HepG2 (cell line): Measurements from ENCODE around the gene SLC17A9. TPM values are rescaled to one million over a fixed set of nuclear protein-coding genes. Genes with fewer than 3 reads are reported as not detected.

Experiments
- ATAC-seq: fragments of 200-7000 bp; cut with Tn5 transposase; 3 replicates; pipeline ENCODE4 v1.9.1; 2020; ENCODE audit warnings: mild to moderate bottlenecking, moderate library complexity
- BruUV-seq: library from RNA; stranded (reverse); fragments of 400-500 nt; replicated peaks from 2 replicates; lab custom pipeline; 2021; lab: Mats Ljungman, UMichigan
- CTCF ChIA-PET: fragments of 300-600 bp; formaldehyde crosslinking; extraction: SDS; loops from one replicate; lab custom pipeline; 2021; ENCODE audit warnings: low total read pairs, inconsistent platforms, low intra/inter-chr PET ratio; lab: Yijun Ruan, JAX
- POLR2A ChIA-PET: fragments of 350-600 bp; sonication (Branson Sonifier 250); formaldehyde crosslinking; loops from one replicate; lab custom pipeline; 2020; ENCODE audit warnings: antibody characterized with exemption, inconsistent platforms; lab: Yijun Ruan, JAX
- DNase-seq: peaks from one replicate; pipeline ENCODE4 v3.0.0-alpha.2; 2015; ENCODE audit warnings: low spot score
- FAIRE-seq: peaks from 3 replicates; lab custom pipeline; 2011; peaks lifted over from hg19 to GRCh38; lab: Jason Lieb, UNC
- H2AFZ ChIP-seq: one replicate; pipeline ENCODE4 v1.6.1; 2011; ENCODE audit warnings: low read length, inconsistent platforms
- H3K27ac ChIP-seq: fragments of 300-600 bp; 3 replicates; pipeline ENCODE4 v1.8.0; 2011; ENCODE audit warnings: mixed run types, mild to moderate bottlenecking, mixed read lengths, low read length, inconsistent platforms; ENCODE audit not compliant: insufficient read depth; ENCODE audit errors: extremely low read length
- H3K27me3 ChIP-seq, 2 experiments: fragments of 200-600 bp in 1 of 2; 2 replicates in 1 of 2; 3 replicates in 1 of 2; pipeline versions ENCODE4 v1.6.0 to v1.8.0; 2011; ENCODE audit warnings: low read length in 2 of 2, mild to moderate bottlenecking in 2 of 2, moderate library complexity in 2 of 2, inconsistent platforms in 1 of 2; ENCODE audit not compliant: insufficient read depth in 2 of 2, control insufficient read depth in 1 of 2
- H3K36me3 ChIP-seq, 2 experiments: fragments of 200-600 bp in 1 of 2; replicated peaks in 1 of 2; 2 replicates in 1 of 2; 3 replicates in 1 of 2; pipeline versions ENCODE4 v1.5.1 to v1.8.0; 2011; ENCODE audit warnings: low read length in 2 of 2, inconsistent platforms in 1 of 2; ENCODE audit not compliant: insufficient read depth in 2 of 2, control insufficient read depth in 1 of 2
- H3K4me1 ChIP-seq: 2 replicates; pipeline ENCODE4 v1.5.1; 2012; ENCODE audit warnings: low read length, inconsistent platforms; ENCODE audit not compliant: insufficient read depth
- H3K4me2 ChIP-seq: 2 replicates; pipeline ENCODE4 v1.6.0; 2011; ENCODE audit warnings: low read depth, low read length, inconsistent platforms
- H3K4me3 ChIP-seq, 3 experiments: fragments of 200-600 bp in 1 of 3; sonication (generic), shearing (Covaris generic) in 1 of 3; replicated peaks in 1 of 3; 2 replicates each; pipeline ENCODE4 v1.5.1; 2011 to 2016; ENCODE audit warnings: low read length in 3 of 3, inconsistent platforms in 2 of 3, low read depth in 2 of 3, mild to moderate bottlenecking in 2 of 3, control low read depth in 1 of 3, mixed read lengths in 1 of 3; ENCODE audit not compliant: insufficient read depth in 1 of 3
- H3K79me2 ChIP-seq: one replicate; pipeline ENCODE4 v1.6.1; 2011; ENCODE audit warnings: low read length, inconsistent platforms; ENCODE audit not compliant: insufficient read depth
- H3K9ac ChIP-seq: 2 replicates; pipeline ENCODE4 v1.6.0; 2011; ENCODE audit warnings: mild to moderate bottlenecking, low read depth, low read length, inconsistent platforms; ENCODE audit not compliant: insufficient read depth
- H3K9me3 ChIP-seq: 2 replicates; pipeline ENCODE4 v1.5.1; 2012; ENCODE audit warnings: mild to moderate bottlenecking, low read length
- H4K20me1 ChIP-seq: 2 replicates; pipeline ENCODE4 v1.6.0; 2011; ENCODE audit warnings: inconsistent platforms, mild to moderate bottlenecking, low read length, moderate library complexity; ENCODE audit not compliant: insufficient read depth
- BATF2 ChIP-seq: sonication (generic); formaldehyde crosslinking; IDR thresholded peaks from 2 replicates; pipeline ENCODE4 v1.8.0; 2022; ENCODE audit warnings: mild to moderate bottlenecking, missing genetic modification reagents, moderate library complexity
- HOXD1 ChIP-seq: sonication (generic); formaldehyde crosslinking; IDR thresholded peaks from 2 replicates; pipeline ENCODE4 v1.5.0; 2020; ENCODE audit warnings: missing genetic modification reagents
- ZFX ChIP-seq: sonication (generic); formaldehyde crosslinking; IDR thresholded peaks from 2 replicates; pipeline ENCODE4 v1.4.0; 2020; ENCODE audit warnings: mild to moderate bottlenecking, low read depth, missing genetic modification reagents, moderate library complexity
- ZNF136 ChIP-seq: sonication (generic); formaldehyde crosslinking; IDR thresholded peaks from 2 replicates; pipeline ENCODE4 v1.8.1; 2022; ENCODE audit warnings: low read depth, mild to moderate bottlenecking, moderate library complexity, missing genetic modification reagents
- ZNF468 ChIP-seq: sonication (generic); formaldehyde crosslinking; IDR thresholded peaks from 2 replicates; pipeline ENCODE4 v1.8.0; 2022; ENCODE audit warnings: mild to moderate bottlenecking, moderate library complexity, missing genetic modification reagents
- ZNF615 ChIP-seq: sonication (generic); formaldehyde crosslinking; IDR thresholded peaks from 2 replicates; pipeline ENCODE4 v1.5.0; 2020; ENCODE audit warnings: mild to moderate bottlenecking, missing genetic modification reagents, borderline replicate concordance
- WGBS: methylation state at CpG from one replicate; pipeline ENCODE4 v1.1.6; 2017; ENCODE audit warnings: low lambda C conversion rate; 5-methylcytosine and 5-hydroxymethylcytosine counted together
- in situ Hi-C: cut with HindIII; loops from 2 replicates; pipeline ENCODE4 v1.10.0; 2017; ENCODE audit warnings: low pct_unique_long_range_greater_than_20kb; ENCODE audit not compliant: extremely low pct_ligation_motif_present
- intact Hi-C: fragments of 100-400 bp; cut with micrococcal nuclease; formaldehyde crosslinking; loops from one replicate; pipeline ENCODE4 v1.10.0; 2022; ENCODE audit not compliant: unreplicated experiment
- polyA plus RNA-seq, 8 experiments: library from polyadenylated mRNA; depleted of rRNA in 3 of 8; stranded (reverse) in 7 of 8; unstranded in 1 of 8; fragments of >200 nt; fragmentation: Illumina TruSeq in 4 of 8; extraction: Trizol in 4 of 8; gene quantifications; 2 replicates each; pipeline versions ENCODE4 v1.2.1 to v1.2.3, GENCODE V29; 2011 to 2016; ENCODE audit warnings: low read depth in 4 of 8, missing spikeins in 1 of 8, mixed read lengths in 1 of 8; ENCODE audit not compliant: insufficient read depth in 1 of 8
- total RNA-seq, 5 experiments: library from RNA; depleted of rRNA; stranded (reverse); fragments of >200 nt; fragmentation: Illumina TruSeq; extraction: Trizol; gene quantifications; 2 replicates each; pipeline ENCODE4 v1.2.3, GENCODE V29; 2016; ENCODE audit warnings: low read depth in 1 of 5
- TF ChIP-seq, protein P1 (sequence below): sonication (generic); formaldehyde crosslinking; IDR thresholded peaks from 2 replicates; pipeline ENCODE4 v1.4.0; 2020; ENCODE audit warnings: mild to moderate bottlenecking, missing genetic modification reagents

SLC17A9 gene
- total and polyA plus RNA-seq, 2 of the 13 experiments (the other 11 are each of a cell fraction or from before 2014, with no cell fraction given) = 110 to 191 TPM

- CTCF ChIA-PET = no interaction called here
- H3K79me2 ChIP-seq = no peaks in the 10 kb centered on the region
- intact Hi-C loops (no loop called here), in situ Hi-C loops (no loop called here)
- no peak overlapping the region for H3K4me2 ChIP-seq
- DNase-seq (no peak), FAIRE-seq (no peak), ATAC-seq (no peak)
- peaks cover 7 to 15% of the 10 kb centered on the region in 2 experiments; a peak in 3 of 5 replicates for H3K27me3 ChIP-seq
- peaks cover 54% of the 10 kb centered on the region; the same call in 1 of the 2 replicates for H4K20me1 ChIP-seq
- peaks cover 34% of the 10 kb centered on the region for H3K4me1 ChIP-seq
- no peak overlapping the region for H3K4me3 ChIP-seq
- no TSS peak for BruUV-seq
- H3K9me3 ChIP-seq = no peaks in the 10 kb centered on the region
- H3K36me3 ChIP-seq = peaks cover 45 to 46% of the 10 kb centered on the region in 2 experiments
- POLR2A ChIA-PET = interaction anchor here (0.8 kb wide), 1 partner anchor 12 kb away, joined by 3 read pairs; no protein-coding TSS in a partner anchor
- 96% methylated on average over 4 of the region's 6 CpGs for WGBS
- TF ChIP-seq ZNF615 (CRISPR knock-in tag) = 0 out of 2 replicates have a peak, but pooled peaks have one; percentile 60
- 0 out of 2 replicates have a peak, but pooled peaks have one; percentile 27 for TF ChIP-seq ZFX
- no peak for TF ChIP-seq ZNF468 (CRISPR knock-in tag)
- TF ChIP-seq, protein P1, sequence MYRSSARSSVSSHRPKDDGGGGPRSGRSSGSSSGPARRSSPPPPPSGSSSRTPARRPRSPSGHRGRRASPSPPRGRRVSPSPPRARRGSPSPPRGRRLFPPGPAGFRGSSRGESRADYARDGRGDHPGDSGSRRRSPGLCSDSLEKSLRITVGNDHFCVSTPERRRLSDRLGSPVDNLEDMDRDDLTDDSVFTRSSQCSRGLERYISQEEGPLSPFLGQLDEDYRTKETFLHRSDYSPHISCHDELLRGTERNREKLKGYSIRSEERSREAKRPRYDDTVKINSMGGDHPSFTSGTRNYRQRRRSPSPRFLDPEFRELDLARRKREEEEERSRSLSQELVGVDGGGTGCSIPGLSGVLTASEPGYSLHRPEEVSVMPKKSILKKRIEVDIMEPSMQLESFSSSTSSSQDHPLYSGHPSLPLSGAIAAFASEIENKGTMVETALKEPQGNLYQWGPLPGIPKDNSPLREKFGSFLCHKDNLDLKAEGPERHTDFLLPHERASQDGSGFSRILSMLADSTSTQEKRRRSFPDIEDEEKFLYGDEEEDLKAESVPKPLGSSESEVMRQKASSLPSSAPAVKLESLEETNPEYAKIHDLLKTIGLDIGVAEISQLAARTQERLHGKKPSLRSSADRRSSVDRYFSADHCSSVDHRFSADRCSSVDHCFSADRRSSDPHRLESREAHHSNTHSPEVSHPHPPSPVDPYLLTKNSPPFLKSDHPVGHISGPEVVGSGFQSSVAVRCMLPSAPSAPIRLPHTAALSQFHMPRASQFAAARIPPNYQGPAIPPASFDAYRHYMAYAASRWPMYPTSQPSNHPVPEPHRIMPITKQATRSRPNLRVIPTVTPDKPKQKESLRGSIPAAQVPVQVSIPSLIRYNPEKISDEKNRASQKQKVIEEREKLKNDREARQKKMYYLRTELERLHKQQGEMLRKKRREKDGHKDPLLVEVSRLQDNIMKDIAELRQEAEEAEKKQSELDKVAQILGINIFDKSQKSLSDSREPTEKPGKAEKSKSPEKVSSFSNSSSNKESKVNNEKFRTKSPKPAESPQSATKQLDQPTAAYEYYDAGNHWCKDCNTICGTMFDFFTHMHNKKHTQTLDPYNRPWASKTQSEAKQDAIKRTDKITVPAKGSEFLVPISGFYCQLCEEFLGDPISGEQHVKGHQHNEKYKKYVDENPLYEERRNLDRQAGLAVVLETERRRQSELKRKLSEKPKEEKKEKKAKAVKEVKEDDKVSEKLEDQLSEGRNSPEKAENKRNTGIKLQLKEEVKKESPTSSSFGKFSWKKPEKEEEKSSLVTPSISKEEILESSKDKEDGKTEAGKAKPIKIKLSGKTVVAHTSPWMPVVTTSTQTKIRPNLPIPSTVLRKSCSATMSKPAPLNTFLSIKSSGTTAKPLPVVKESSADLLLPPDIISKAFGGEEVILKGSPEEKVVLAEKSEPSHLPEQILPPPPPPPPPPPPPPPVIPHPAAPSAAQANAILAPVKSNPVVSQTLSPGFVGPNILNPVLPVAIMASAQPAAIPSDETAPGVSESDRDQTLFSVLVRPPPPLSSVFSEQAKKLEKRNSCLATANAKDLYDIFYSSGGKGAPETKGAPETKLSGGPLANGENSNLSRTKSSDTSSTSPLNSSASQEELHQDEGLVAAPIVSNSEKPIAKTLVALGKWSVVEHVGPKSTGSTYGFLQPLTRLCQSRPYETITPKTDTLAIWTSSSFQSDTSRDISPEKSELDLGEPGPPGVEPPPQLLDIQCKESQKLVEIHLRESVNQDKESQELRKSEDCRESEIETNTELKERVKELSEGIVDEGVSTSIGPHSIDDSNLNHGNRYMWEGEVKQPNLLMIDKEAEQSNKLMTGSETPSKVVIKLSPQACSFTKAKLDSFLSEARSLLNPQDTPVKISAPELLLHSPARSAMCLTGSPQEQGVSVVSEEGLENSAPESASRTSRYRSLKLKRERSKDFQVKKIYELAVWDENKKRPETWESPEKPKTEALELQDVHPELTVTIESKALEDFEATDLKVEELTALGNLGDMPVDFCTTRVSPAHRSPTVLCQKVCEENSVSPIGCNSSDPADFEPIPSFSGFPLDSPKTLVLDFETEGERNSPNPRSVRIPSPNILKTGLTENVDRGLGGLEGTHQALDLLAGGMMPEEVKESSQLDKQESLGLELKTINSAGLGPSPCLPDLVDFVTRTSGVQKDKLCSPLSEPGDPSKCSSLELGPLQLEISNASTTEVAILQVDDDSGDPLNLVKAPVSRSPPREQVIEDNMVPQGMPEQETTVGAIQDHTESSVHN = peak; percentile 37; the same call in 1 of the 2 replicates
- TF ChIP-seq ZNF136 (CRISPR knock-in tag) = no peak
- 0 out of 2 replicates have a peak, but pooled peaks have one; percentile 28 for TF ChIP-seq HOXD1
- TF ChIP-seq BATF2 (CRISPR knock-in tag) = no peak
- H3K27ac ChIP-seq = no peak overlapping the region
- H2AFZ ChIP-seq = no peak overlapping the region
- H3K9ac ChIP-seq = no peak overlapping the region
Measured at GRCh38 chr20:62967149-62967501, 14.6 kb downstream of the SLC17A9 start.
